ENCODE measurements around the gene ARL11.

The ARL11 gene

DNA sequence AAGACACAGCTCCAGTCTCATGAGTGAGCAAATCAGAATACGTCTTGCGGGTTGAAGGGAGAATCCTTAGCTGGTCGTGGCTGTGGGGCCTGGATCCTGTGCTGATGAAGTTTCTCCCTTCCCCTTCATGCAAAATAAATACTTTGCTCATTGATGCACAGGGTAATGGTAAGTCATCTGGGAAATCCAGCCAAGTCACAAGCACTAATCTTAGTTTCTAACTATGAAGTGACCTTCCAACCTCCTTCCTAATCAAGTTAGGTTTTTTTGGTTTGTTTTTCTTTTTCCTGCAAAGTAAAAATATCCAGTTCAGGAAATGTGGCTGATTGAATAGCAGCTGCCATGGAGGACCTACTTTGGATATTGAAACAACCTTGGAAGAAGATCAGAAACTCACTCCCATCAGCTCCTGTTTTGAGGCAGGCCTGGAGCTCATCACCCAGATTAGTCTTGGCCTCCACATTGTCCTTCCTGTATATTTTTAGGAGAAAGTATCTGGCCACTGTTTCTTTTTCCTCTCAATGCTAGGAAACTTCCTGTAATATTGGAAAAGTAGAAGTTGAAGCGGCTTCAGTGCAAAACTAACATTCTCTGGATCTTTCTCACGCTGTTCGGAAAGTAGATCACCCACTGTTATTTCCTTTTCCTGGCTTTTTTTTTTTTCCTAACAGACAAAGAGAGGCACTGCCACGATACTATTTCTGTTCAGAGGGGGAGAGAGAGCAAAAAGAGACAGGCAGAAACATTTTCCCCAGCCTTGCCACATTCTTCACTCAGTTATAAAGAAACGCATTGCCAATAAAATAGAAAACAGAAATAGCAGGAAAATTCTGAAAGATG lies 12.3 kb upstream of the ARL11 start:
- DNase-seq: no peak

GRCh38 chr13:49616676-49617065 lies 11.6 kb upstream of the ARL11 start:
- no peak for DNase-seq

DNA sequence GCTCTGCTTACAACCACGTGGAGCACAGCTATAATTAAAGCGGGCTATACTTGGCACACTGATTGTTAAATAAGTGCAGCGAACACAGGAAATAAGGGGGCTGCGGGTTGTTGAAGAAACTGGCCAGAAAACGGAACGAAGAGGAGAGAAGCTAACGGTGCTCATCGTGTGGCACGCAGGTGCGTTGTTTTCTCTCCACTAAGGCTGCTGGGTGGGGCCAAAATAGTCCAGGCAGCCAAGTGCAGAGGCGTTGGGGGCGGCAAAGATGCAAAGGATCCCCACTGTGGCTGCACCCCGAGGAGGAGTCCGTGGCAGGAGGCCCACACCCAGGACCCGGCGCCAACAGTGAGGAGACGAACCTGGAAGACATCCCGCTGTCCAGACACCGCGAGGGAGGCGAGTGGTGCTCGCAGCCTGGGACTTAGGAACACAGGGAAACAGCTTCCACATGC lies 8.1 kb upstream of the ARL11 start:
- no peak for DNase-seq

DNA sequence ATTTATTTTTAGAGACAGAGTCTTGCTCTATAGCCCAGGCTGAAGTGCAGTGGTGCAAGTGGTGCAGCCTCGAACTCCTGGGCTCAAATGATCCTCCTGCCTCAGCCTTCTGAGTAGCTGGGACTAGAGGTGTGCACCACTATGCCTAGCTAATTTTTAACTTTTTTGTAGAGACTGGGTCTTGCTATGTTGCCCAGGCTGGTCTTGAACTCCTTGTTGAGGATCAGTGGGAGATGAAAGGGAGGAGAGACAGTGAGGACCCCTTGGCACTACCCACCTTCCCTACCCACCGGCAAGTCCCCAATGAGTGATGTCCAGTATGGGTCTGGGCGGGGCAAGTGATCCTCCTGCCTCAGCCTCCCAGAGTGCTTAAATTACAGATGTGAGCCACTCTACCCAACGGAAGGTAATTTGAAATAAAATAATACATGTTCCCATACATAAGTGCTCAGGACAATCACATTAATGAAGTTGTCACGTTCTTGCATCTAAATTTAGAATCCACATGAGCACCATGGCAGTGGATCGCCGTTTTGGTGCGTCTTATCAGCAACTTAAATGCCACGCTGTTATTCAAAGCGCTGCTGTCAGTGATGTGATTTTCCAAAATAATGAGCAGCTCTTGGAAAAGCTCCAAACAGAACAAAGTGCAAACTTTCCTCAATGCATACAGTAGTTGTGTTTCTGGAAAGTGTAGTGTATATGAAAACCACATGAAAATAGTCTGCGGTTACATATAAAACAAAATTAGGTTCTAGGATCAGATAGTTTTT lies 5.9 kb upstream of the ARL11 start:
- no peak for DNase-seq

- DNase-seq: no peak
Observed at GRCh38 chr13:49624229-49624628, 4.1 kb upstream of the ARL11 start.

DNA sequence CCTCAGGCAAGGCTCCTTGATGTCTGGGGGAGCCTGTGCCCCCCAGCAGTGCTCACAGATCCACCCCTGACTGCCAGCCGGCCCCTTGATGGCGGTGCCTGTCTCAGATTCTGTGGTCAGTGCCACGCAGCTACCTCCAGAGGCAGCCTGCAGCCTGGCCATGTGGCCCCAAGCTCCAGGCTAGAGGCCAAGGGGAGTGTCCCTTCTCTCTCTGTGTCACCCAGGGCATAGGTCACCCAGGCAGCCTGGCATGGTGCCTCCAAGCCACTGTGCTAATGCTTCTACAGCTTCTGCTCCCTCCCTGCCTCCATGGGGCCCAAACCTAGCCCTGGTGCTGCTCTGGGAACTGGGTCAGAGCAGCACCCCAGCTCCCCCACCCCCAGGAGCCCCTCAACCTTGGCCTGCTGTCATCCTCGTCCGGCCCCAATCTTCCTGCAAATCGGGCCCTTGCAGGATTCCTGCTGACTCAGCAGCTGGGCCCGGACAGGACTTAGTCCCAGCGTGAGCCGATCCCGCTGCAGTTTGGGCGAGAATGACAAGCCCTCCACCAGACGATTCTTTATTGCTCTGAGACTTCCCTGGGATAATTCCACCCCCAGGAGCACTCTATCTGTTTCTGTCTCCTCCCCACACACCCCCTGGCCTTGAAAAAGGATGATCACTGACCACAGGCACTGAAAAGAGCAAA lies 2.8 kb upstream of the ARL11 start:
- DNase-seq: no peak

- DNase-seq: no peak
Observed at GRCh38 chr13:49629196-49629938, 1.1 kb downstream of the ARL11 start.

DNA sequence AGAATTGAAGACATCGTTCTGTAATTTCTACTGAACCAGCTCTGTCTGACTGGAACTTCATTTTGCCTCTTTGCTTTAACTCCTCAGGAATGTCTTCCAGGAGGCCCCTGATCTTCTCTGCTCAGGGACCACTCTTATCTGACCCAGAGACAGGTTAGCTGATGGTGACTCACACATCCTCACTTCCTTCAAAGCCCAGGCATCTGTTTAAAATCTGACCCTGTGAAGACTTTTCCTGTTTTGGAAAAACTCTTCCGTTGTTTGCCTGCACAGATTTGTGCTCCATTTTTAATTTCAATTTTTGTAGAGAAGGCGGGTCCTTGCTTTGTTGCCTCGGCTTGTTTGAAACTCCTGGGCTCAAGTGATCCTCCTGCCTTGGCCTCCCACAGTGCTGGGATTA lies 1.6 kb downstream of the ARL11 start:
- DNase-seq: no peak

DNA sequence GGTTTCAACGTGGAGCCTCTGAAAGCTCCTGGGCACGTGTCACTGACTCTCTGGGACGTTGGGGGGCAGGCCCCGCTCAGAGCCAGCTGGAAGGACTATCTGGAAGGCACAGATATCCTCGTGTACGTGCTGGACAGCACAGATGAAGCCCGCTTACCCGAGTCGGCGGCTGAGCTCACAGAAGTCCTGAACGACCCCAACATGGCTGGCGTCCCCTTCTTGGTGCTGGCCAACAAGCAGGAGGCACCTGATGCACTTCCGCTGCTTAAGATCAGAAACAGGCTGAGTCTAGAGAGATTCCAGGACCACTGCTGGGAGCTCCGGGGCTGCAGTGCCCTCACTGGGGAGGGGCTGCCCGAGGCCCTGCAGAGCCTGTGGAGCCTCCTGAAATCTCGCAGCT lies 2.3 kb downstream of the ARL11 start:
- no peak for DNase-seq

GRCh38 chr13:49632156-49632555 lies 3.8 kb downstream of the ARL11 start:
- DNase-seq: no peak

GRCh38 chr13:49633710-49634109 lies 5.4 kb downstream of the ARL11 start:
- no peak for DNase-seq

DNA sequence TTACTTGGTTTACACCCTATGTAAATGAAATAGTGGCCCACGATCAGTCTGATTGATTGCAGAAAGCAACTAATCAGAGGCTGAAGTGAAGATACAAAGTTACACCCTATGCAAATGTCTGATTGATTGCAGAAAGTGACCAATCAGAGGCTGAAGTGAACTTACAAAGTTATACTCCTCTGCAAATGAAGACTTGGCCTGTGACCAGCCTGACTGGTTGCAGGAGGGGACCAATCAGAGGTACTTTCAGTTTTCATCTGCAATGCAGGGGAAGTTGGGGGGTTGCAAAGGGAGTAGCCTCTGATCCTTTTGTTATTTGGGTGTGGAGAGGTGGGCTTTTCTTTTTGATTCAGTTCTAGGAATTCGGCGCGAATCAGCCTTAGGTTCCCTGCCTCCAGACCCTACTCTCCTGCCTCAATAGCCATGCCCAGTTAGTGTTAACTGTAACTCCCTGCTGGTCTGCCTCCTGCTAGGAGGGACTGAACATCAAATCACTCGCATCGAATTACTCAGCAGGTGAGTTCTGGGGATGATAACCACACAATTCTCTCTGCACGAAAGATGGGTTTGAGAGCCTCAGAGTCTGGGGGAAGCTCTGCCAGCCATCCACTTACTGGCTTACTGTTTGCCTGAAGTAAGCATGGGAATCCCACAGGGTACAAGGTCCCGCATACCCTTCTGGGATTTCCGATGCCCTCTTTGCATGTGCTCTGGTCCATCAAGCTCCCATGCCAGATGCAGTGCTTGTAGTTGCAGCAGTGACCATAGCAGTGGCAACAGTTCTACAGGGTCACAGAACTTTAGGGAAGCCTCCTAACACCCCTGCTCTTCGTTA lies 7.5 kb downstream of the ARL11 start:
- DNase-seq: no peak

DNA sequence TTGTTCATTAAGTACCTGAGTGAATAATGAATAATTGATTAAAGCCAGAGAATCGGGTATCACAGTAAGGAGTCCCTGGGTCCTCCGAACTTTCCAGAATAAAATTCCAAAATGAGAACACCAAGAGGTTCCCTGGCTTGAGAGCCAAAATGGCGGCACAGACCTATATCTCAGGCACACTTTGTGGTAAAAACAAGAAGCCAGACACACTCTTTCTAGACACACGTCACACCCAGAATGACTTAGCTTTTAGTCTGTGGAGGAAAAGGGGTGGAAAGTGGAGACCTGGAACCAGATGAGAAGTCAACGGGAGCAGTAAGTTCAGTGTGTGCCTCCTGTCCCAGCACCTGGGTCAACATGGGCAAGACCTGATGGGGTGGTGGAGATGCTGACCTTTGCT lies 8.4 kb downstream of the ARL11 start:
- no peak for DNase-seq

DNA sequence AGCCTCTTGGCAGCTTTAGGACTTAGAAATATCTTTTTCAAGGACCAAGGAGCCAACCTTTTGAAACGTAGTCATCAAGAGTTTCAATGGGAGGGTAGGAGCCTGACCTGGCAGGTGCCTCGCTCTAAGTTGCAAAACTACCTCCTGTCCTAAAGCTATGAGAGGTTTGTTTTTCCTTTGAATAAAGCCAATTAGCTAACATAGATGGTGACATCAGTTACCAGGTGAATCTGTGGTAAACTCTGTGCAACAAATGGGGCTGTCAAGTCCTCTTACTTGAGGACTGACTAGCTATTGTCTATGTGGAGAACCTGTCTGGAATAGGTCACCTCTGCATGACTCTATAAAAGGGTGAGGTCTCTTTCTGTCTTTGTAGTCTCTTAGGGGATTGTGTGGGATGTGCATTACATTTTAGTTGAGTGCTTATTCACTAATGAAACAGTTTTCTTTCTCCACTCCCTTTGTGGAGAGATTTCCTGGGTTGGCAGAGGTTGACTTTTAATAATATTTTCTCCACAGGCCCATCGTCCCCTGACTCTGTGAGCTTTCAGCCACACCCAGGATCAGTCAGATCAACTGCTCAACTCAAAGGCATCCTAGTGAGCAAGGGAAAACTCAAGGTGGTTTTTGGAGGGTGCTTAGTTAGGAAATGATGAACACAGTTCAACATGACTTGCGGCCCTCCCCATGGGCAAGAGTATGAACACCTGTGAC lies 9.9 kb downstream of the ARL11 start:
- DNase-seq: no peak

DNA sequence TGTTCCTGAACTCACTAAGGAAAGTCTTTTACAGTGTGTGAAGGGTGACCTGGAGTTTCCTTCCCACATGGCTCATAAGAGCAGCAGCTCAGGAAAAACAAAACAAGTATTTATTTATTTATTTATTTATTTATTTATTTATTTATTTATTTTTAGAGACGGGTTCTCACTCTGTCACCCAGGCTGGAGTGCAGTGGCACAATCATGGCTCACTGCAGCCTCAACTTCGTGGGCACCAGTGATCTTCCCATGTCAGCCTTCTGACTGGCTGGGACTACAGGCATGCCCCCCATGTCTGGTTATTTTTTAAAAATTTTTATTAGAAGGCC lies 10.4 kb downstream of the ARL11 start:
- DNase-seq: no peak

GRCh38 chr13:49641801-49642291 lies 13.5 kb downstream of the ARL11 start:
- DNase-seq: no peak

DNA sequence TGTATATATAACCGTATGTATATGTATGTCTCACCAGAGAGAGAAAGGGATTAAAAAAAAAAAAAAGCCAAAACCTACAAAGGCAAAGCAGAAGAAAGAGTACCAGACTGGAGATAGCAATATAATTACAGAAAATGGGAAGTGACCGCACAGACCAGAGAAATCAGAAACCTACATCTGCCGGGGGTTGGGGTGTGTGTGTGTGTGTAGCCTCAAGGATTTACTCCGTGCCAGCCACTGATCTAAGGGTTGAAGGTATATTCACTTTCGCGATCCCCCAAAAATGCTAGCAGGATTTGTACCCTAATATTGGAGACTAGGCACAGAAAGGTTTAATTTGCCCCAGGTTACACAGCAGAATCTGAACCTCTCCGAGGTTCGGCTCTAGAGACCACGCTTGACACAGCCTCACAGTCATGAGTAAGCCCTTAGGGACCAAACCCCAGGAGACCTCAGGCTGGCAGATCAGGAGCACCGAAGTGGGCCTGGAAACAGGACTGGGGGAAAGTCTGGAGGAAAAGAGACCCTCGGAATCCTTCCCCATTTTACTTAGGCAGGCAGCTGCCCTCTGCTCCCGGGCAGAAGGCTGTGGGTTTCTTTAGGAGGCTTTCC lies 14.8 kb downstream of the ARL11 start:
- no peak for DNase-seq

GRCh38 chr13:49645451-49645850 lies 17.1 kb downstream of the ARL11 start:
- no peak for DNase-seq

DNA sequence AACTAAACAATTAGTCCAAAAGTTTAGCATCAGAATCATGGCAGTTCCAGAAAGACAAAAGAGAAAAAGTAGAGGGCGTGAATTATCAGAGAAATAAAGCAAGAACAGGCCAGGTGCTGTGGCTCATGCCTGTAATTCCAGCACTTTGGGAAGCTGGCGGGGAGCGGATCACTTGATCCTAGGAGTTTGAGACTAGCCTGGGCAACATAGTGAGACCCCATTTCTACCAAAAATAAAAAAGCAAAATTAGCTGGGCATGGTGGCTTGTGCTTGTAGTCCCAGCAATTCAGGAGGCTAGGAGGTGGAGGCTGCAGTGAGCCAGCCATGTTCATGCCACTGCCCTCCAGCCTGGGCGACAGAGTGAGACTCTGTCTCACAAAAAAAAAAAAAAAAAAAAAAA lies 18.4 kb downstream of the ARL11 start:
- no peak for DNase-seq

GRCh38 chr13:49649244-49649962 lies 21.1 kb downstream of the ARL11 start:
- DNase-seq: peak; percentile 20
